DOHH2 (cell line): ENCODE results near the gene FBXO24.

ENCODE experiments used
- H3F3A ChIP-seq: fragments of 200-600 bp; sonication (generic), shearing (Covaris generic); 2 replicates; pipeline ENCODE4 v1.6.0; 2016; ENCODE audit warnings: antibody characterized with exemption, mild to moderate bottlenecking; ENCODE audit not compliant: control insufficient read depth, insufficient read depth
- H3K27ac ChIP-seq: fragments of 200-600 bp; sonication (generic); 2 replicates; pipeline ENCODE4 v1.5.1; 2014; ENCODE audit warnings: low read depth, mild to moderate bottlenecking, low read length, moderate library complexity
- H3K27me3 ChIP-seq: fragments of 200-600 bp; sonication (generic); 2 replicates; pipeline ENCODE4 v1.6.1; 2014; ENCODE audit warnings: mild to moderate bottlenecking, low read length, mixed read lengths; ENCODE audit not compliant: control insufficient read depth
- H3K36me3 ChIP-seq: fragments of 200-600 bp; sonication (generic); 2 replicates; pipeline ENCODE4 v1.6.1; 2014; ENCODE audit warnings: mild to moderate bottlenecking, low read length, moderate library complexity, mixed read lengths; ENCODE audit not compliant: control insufficient read depth
- H3K4me1 ChIP-seq: fragments of 200-600 bp; sonication (generic); 2 replicates; pipeline ENCODE4 v1.6.1; 2014; ENCODE audit warnings: mild to moderate bottlenecking, low read length, mixed read lengths; ENCODE audit not compliant: control insufficient read depth
- H3K4me2 ChIP-seq: fragments of 200-600 bp; sonication (generic); 2 replicates; pipeline ENCODE4 v1.6.0; 2014; ENCODE audit warnings: mild to moderate bottlenecking, low read length, moderate library complexity
- H3K4me3 ChIP-seq: fragments of 200-600 bp; sonication (generic); 2 replicates; pipeline ENCODE4 v1.5.1; 2014; ENCODE audit warnings: mild to moderate bottlenecking, low read length, mixed read lengths
- H3K79me2 ChIP-seq: fragments of 200-600 bp; sonication (generic); 2 replicates; pipeline ENCODE4 v1.6.1; 2014; ENCODE audit warnings: mild to moderate bottlenecking, low read length, mixed read lengths; ENCODE audit not compliant: control insufficient read depth
- H3K9me2 ChIP-seq: fragments of 200-600 bp; sonication (generic); replicated peaks from 2 replicates; pipeline ENCODE4 v1.6.1; 2014; ENCODE audit warnings: mild to moderate bottlenecking, low read length, mixed read lengths; ENCODE audit not compliant: control insufficient read depth
- H3K9me3 ChIP-seq: fragments of 200-600 bp; sonication (generic); 2 replicates; pipeline ENCODE4 v1.6.1; 2014; ENCODE audit warnings: antibody characterized with exemption, low read length, mixed read lengths; ENCODE audit not compliant: control insufficient read depth, insufficient read depth
- H4K20me1 ChIP-seq: fragments of 200-600 bp; sonication (generic); 2 replicates; pipeline ENCODE4 v1.6.0; 2014; ENCODE audit warnings: low read depth, mild to moderate bottlenecking, antibody characterized with exemption, low read length, moderate library complexity; ENCODE audit not compliant: control insufficient read depth, insufficient read depth
- CTCF ChIP-seq: fragments of 200-600 bp; sonication (generic); IDR thresholded peaks from one replicate; pipeline ENCODE4 v1.5.1; 2014; ENCODE audit warnings: antibody characterized with exemption, mild to moderate bottlenecking, low read depth, low read length; ENCODE audit not compliant: poor library complexity, severe bottlenecking
- EZH2phosphoT487 ChIP-seq: fragments of 200-600 bp; sonication (generic); IDR thresholded peaks from 2 replicates; pipeline ENCODE4 v1.6.1; 2017; ENCODE audit warnings: borderline replicate concordance, mild to moderate bottlenecking, antibody characterized with exemption, low read length, moderate library complexity, mixed read lengths

FBXO24 gene

DNA sequence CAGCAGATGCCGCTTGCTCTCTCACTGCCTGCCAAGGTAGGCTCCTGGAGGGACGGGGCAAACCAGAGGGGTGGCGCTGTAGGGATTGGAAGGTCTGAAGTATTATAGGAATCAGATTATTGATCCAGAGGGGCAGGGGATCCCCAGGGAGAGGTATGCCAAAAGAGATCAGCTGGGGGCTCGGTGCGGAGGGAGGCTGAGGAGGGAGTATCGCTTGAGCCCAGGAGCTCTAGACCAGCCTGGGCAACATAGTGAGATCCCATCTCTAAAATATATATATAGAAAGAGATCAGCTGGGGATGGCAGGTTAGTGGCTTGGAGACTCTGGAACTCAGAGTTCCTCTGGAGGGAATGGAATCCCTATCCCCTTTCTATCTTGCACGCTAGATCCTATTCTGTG, 9.1 kb downstream of the FBXO24 start:
- H3K27me3 ChIP-seq: peaks cover 5% of the 10 kb centered on the region; the same call in 1 of the 2 replicates
- H3K79me2 ChIP-seq: no peaks in the 10 kb centered on the region
- H3K4me2 ChIP-seq: no peak overlapping the region
- no peaks in the 10 kb centered on the region for H3K9me2 ChIP-seq
- no peaks in the 10 kb centered on the region for H3F3A ChIP-seq
- H3K27ac ChIP-seq: no peak overlapping the region
- H4K20me1 ChIP-seq: no peaks in the 10 kb centered on the region
- no peaks in the 10 kb centered on the region for H3K4me1 ChIP-seq
- no peaks in the 10 kb centered on the region for H3K36me3 ChIP-seq
- H3K9me3 ChIP-seq: no peaks in the 10 kb centered on the region
- no peak overlapping the region for H3K4me3 ChIP-seq
- TF ChIP-seq EZH2phosphoT487: no peak
- TF ChIP-seq CTCF: no peak

DNA sequence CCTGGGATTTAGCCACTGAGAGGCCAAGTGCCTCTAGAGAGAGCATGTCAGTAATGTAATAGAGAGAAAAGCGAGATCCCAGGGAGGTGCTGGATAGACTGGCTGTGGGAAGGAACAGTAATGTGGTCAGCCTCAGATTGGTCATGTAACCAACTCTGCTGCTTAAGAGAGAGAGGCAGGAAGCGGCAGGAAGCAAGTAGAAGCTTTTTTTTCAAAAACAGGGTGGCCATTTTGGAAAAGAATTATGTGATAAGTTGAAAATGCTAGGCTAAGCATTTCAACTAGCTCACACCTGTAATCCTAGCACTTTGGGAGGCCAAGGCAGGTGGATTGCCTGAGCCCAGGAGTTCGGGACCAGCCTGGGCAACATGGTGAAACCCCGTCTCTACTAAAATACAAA, 12.3 kb downstream of the FBXO24 start:
- Histone ChIP-seq H3K9me2 (no peaks in the 10 kb centered on the region), H3K27ac (no peak overlapping the region), H3K4me3 (no peak overlapping the region), H4K20me1 (no peaks in the 10 kb centered on the region), H3K79me2 (no peaks in the 10 kb centered on the region), H3K4me1 (no peaks in the 10 kb centered on the region; the same call in 1 of the 2 replicates), H3K9me3 (no peaks in the 10 kb centered on the region), H3K36me3 (no peaks in the 10 kb centered on the region), H3F3A (no peaks in the 10 kb centered on the region), H3K27me3 (peaks cover 12% of the 10 kb centered on the region; the same call in 1 of the 2 replicates), H3K4me2 (no peak overlapping the region)
- TF ChIP-seq CTCF (no peak), EZH2phosphoT487 (no peak)

GRCh38 chr7:100599911-100600729, 14.0 kb downstream of the FBXO24 start:
- H3K27ac ChIP-seq: no peak overlapping the region
- no peaks in the 10 kb centered on the region for H3K36me3 ChIP-seq
- H4K20me1 ChIP-seq: no peaks in the 10 kb centered on the region
- H3F3A ChIP-seq: no peaks in the 10 kb centered on the region
- no peaks in the 10 kb centered on the region for H3K9me3 ChIP-seq
- peaks cover 18% of the 10 kb centered on the region for H3K27me3 ChIP-seq
- H3K4me2 ChIP-seq: no peak overlapping the region
- TF ChIP-seq EZH2phosphoT487 (no peak), CTCF (peak; percentile 94)
- H3K9me2 ChIP-seq: no peaks in the 10 kb centered on the region
- H3K4me1 ChIP-seq: peaks cover 13% of the 10 kb centered on the region
- no peaks in the 10 kb centered on the region for H3K79me2 ChIP-seq
- H3K4me3 ChIP-seq: no peak overlapping the region
